Measurements from ENCODE around the gene PGAP2. TPM values are rescaled to one million over a fixed set of nuclear protein-coding genes. Genes with fewer than 3 reads are reported as not detected.

PGAP2 gene
- total and polyA plus RNA-seq, 2 of the 4 experiments (the other 2 are of a cell fraction): 10.6 to 31.3 TPM

GRCh38 chr11:3783611-3784010 is 24.7 kb upstream of the PGAP2 start:
- H3K9ac ChIP-seq (ENCODE audit: low read depth, low read length): no peak overlapping the region
- BruUV-seq (replicated peaks): no TSS peak
- no peaks in the 10 kb centered on the region for H3K27me3 ChIP-seq (ENCODE audit: control insufficient read depth, insufficient read depth, low read length)
- no peak overlapping the region for H3K4me2 ChIP-seq (ENCODE audit: low read depth, low read length)
- H4K5ac ChIP-seq (ENCODE audit: low read depth, low read length): no peak overlapping the region
- no peak overlapping the region for H3K18ac ChIP-seq (ENCODE audit: low read depth, low read length)
- no peak overlapping the region for H3K14ac ChIP-seq (replicated peaks; ENCODE audit: low read depth, low read length)
- H3K36me3 ChIP-seq (ENCODE audit: control insufficient read depth, insufficient read depth, low read length): peaks cover 15% of the 10 kb centered on the region
- no peak overlapping the region for H3K4ac ChIP-seq (ENCODE audit: low read depth, low read length)
- POLR2A ChIA-PET (ENCODE audit: unreplicated experiment): no interaction called here
- H2AFZ ChIP-seq (replicated peaks; ENCODE audit: low read length, poor library complexity): no peak overlapping the region
- ATAC-seq (ENCODE audit: low read depth): no peak
- WGBS, 2 experiments (ENCODE audit: extremely low coverage in 2 of 2, insufficient read length in 1 of 2): 100% methylated on average over 1 of the region's 4 CpGs; no CpG with 5 or more reads in 1 of the 2 experiments
- no peak overlapping the region for H2BK5ac ChIP-seq (ENCODE audit: low read depth, low read length, poor library complexity, severe bottlenecking)
- H3K27ac ChIP-seq (ENCODE audit: insufficient read depth, low read length): no peak overlapping the region
- no peak overlapping the region for H2AK5ac ChIP-seq (ENCODE audit: low read depth, low read length)
- H3K79me1 ChIP-seq (ENCODE audit: low read depth in 1 of 2, low read length in 2 of 2): peaks cover 10 to 43% of the 10 kb centered on the region in 2 experiments
- TF ChIP-seq FOS (IDR thresholded peaks at IDR 0.05; ENCODE audit: low read depth, low read length) (no peak), ELK1 (IDR thresholded peaks at IDR 0.05; ENCODE audit: borderline replicate concordance, low read depth, low read length) (no peak), SMC3 (IDR thresholded peaks at IDR 0.05; ENCODE audit: low read depth, low read length) (no peak), CHD1 (IDR thresholded peaks at IDR 0.05; ENCODE audit: low read depth, low read length) (no peak), BHLHE40 (IDR thresholded peaks at IDR 0.05; ENCODE audit: low read depth, low read length) (no peak), MAFK (IDR thresholded peaks at IDR 0.05; ENCODE audit: low read depth, low read length) (no peak), MAZ (IDR thresholded peaks at IDR 0.05; ENCODE audit: borderline replicate concordance, low read depth, low read length) (no peak), MXI1 (IDR thresholded peaks at IDR 0.05; ENCODE audit: borderline replicate concordance, low read depth, low read length) (no peak), USF2 (IDR thresholded peaks at IDR 0.05; ENCODE audit: low read depth, low read length) (no peak)
- no peak overlapping the region for H4K8ac ChIP-seq (ENCODE audit: low read depth in 2 of 2, low read length in 2 of 2)
- no peak overlapping the region for H4K91ac ChIP-seq (ENCODE audit: insufficient read depth, low read depth, low read length)
- H3K9me1 ChIP-seq (ENCODE audit: insufficient read depth, low read length): peaks cover 4% of the 10 kb centered on the region; the same call in 1 of the 2 replicates
- dilution Hi-C loops (cut with HindIII; ENCODE audit: low sequenced_read_pairs, unreplicated experiment) (no loop called here), in situ Hi-C loops (cut with MboI; ENCODE audit: low sequenced_read_pairs) (no loop called here), intact Hi-C loops (cut with micrococcal nuclease) (loop anchor here (10.0 kb wide), 1 partner anchor 291 kb away; no protein-coding TSS in a partner anchor)
- H2BK20ac ChIP-seq (ENCODE audit: low read depth, low read length): no peak overlapping the region
- H3K56ac ChIP-seq (ENCODE audit: extremely low read depth, insufficient read depth, low read length): no peak overlapping the region
- CTCF ChIA-PET: interaction anchor here (1.0 kb wide), 1 partner anchor 10 kb away, joined by 3 read pairs; no protein-coding TSS in a partner anchor
- H3K4me3 ChIP-seq (ENCODE audit: insufficient read depth, low read depth, low read length): no peak overlapping the region
- H3K4me1 ChIP-seq (ENCODE audit: control insufficient read depth, insufficient read depth, low read length): peaks cover 15% of the 10 kb centered on the region
- H2BK15ac ChIP-seq (ENCODE audit: low read depth, low read length): no peak overlapping the region
- H4K20me1 ChIP-seq (ENCODE audit: insufficient read depth, low read length): peaks cover 68% of the 10 kb centered on the region
- H2BK120ac ChIP-seq (ENCODE audit: low read depth, low read length): no peak overlapping the region
- no peaks in the 10 kb centered on the region for H3K9me3 ChIP-seq (ENCODE audit: control insufficient read depth, insufficient read depth, low read length)
- H3K23ac ChIP-seq (ENCODE audit: low read depth, low read length): no peak overlapping the region
- no peak for DNase-seq
- no peak overlapping the region for H2AK9ac ChIP-seq (replicated peaks; ENCODE audit: low read depth, low read length, poor library complexity)
